Activated naive CD4-positive, alpha-beta T cell treated with anti-CD3 and anti-CD28 coated beads, Interleukin-2, amount 50 U/mL, for 16 hours (primary cell): ENCODE data around the gene MARCO.
"Not testable (repeated sequence)": the region's sequence is repeated elsewhere in the genome, so short reads cannot be mapped to it uniquely, and the experiment has no call there.

Experiments
- DNase-seq: peaks from one replicate; pipeline ENCODE4 v3.0.0-alpha.2; 2020

The MARCO gene

DNA sequence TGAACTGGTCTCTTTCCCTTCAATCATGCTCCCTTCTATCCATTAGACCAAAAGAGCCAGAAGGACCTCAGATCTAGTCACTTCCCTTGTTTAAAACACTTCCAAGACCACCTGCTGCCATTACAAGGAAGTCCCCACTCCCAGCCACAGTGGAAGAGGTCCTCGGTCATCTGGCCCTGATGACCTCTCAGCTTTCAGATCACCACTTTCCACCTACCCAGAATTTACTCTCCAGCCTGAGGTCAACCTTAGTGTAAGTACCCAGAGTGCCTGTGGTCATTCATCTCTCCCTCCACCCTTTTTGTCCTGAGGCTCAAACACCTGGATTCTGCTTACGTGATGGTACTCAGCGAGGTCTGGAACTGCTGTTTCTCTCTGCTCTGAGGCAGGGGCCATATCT lies 67.1 kb downstream of the MARCO start:
- DNase-seq: no peak

- no peak for DNase-seq
Observed at GRCh38 chr2:119010336-119010735, 68.3 kb downstream of the MARCO start.

DNA sequence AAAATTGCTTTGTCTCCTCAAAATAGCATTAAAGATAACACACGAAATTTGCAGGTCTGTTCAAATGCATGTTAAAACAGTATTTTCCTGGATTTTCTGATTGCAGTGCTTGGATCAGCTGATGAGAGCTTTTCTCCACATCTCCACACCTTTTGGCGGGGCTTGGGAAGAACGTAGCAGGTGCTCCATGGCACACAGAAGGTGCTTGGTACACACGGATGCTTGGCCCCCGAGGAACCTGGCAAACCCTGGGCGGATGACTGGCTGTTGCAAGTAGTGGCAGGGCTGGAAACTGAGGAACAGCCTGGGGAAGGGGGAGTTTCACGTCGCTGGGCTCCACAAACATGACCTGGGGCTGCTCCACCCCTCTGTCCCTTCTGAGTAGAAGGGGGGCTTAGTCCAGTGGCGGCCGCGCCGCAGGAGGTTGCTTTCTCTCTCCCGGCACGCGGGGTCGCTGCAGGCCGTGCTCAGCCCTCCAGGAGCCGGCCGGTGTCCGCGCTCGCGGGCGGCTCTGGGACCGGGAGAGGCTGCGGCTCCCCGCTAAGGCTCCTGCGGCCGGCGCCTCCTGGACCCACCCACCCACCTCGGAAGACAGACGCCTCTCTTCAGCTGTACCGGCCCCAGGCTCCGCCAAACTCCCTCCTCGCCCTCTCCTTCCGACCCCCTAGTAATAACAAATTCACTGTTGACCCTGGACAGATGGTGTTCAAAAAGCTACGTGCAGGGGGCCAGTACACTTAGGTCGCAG lies 69.3 kb downstream of the MARCO start:
- no peak for DNase-seq

- DNase-seq: no peak
Observed at GRCh38 chr2:119011910-119012209, 69.9 kb downstream of the MARCO start.

GRCh38 chr2:119012345-119013301 lies 70.6 kb downstream of the MARCO start:
- no peak for DNase-seq

GRCh38 chr2:119013671-119014070 lies 71.7 kb downstream of the MARCO start:
- no peak for DNase-seq

- no peak for DNase-seq
Observed at GRCh38 chr2:119015845-119016244, 73.9 kb downstream of the MARCO start.

GRCh38 chr2:119019521-119019920 lies 77.5 kb downstream of the MARCO start:
- DNase-seq: no peak

DNA sequence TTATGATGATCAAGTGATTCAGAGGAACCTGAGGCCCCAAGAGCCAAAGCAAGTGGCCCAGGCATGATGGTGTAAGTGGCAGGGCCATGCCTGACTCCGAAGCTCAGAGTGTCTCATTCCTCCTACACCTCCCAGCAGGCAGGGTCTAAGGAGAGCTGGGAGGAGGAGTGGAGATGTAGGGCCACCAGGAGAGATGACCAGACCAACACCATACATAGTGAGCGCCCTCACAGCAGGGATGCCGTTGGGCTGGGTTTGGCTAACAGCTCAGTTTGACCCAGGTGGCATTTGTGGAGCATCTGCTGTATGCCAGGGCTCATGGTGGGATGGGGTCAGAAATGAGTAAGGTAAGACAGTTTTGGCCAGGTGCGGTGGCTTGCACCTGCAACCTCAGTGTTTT lies 80.7 kb downstream of the MARCO start:
- no peak for DNase-seq

- no peak for DNase-seq
Observed at GRCh38 chr2:119023534-119023933, 81.5 kb downstream of the MARCO start.

GRCh38 chr2:119024152-119024551 lies 82.2 kb downstream of the MARCO start:
- no peak for DNase-seq

GRCh38 chr2:119024568-119024967 lies 82.6 kb downstream of the MARCO start:
- no peak for DNase-seq

DNA sequence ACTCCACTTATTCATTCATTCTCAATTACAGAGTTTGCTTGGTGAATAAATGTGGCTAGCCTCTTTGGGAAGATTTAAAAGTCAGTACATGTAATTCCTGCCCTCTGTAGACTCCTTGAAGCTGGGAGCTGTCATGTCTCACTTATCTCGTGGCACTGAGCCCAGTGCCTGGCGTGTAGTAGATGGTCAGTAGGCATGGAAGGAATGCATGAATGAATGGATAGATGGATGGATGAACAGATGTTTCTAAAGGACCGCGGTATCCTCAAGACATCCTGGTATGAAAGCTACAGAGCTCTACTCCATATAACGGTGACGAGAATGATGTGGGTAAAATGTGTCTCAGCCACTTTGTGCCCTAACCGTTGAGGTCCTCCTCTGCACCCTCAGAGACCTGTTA lies 83.0 kb downstream of the MARCO start:
- DNase-seq: no peak

GRCh38 chr2:119025762-119026351 lies 83.9 kb downstream of the MARCO start:
- no peak for DNase-seq

- DNase-seq: no peak
Observed at GRCh38 chr2:119026890-119027289, 84.9 kb downstream of the MARCO start.

- DNase-seq: no peak
Observed at GRCh38 chr2:119028327-119029174, 86.6 kb downstream of the MARCO start.

- no peak for DNase-seq
Observed at GRCh38 chr2:119029297-119029696, 87.3 kb downstream of the MARCO start.

DNA sequence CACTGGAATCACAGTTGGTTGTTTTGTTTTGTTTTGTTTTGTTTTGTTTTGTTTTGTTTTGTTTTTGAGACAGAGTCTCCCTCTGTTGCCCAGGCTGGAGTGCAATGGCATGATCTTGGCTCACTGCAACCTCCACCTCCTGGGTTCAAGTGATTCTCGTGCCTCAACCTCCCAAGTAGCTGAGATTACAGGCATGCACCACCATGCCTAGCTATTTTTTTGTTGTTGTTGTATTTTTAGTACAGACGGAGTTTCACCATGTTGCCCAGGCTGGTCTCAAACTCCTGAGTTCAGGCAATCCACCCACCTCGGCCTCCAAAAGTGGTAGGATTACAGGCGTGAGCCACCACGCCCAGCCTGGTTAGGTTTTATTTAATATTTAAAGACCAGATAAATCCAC lies 95.9 kb downstream of the MARCO start:
- not testable (repeated sequence) for DNase-seq

DNA sequence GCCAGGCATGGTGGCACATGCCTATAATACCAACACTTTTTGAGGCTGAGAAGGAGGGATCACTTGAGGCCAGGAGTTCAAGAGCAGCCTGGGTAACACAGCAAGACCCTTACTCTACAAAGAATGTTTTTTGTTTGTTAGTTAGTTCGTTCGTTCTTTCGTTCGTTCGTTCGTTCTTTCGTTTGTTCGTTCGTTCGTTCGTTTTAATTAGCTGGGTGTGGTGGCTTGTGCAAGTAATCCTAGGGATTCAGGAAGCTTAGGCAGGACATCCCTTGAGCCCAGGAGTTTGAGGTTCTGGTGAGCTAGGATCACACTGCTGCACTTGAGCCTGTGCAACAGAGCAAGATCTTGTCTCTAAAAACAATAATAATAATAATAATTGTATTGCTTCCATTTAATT lies 98.7 kb downstream of the MARCO start:
- no peak for DNase-seq
